OCI-LY7 (cell line): ENCODE results near the gene PRADC1. TPM values are rescaled to one million over a fixed set of nuclear protein-coding genes. Genes with fewer than 3 reads are reported as not detected.

ENCODE experiments used
- BruUV-seq: library from RNA; stranded (reverse); fragments of 400-500 nt; replicated peaks from 2 replicates; lab custom pipeline; 2021; lab: Mats Ljungman, UMichigan
- CTCF ChIA-PET: fragments of 300-600 bp; sonication (Branson Sonifier 250); formaldehyde crosslinking; loops from one replicate; lab custom pipeline; 2022; ENCODE audit warnings: antibody characterized with exemption; ENCODE audit not compliant: unreplicated experiment; lab: Charles Lee
- POLR2A ChIA-PET: fragments of 300-600 bp; sonication (Branson Sonifier 250); formaldehyde crosslinking; loops from one replicate; lab custom pipeline; 2022; ENCODE audit warnings: antibody characterized with exemption; lab: Charles Lee
- DNase-seq: peaks from one replicate; pipeline ENCODE4 v3.0.0-alpha.2; 2015; ENCODE audit warnings: low spot score
- H2AFZ ChIP-seq: fragments of 200-600 bp; sonication (generic), shearing (Covaris generic); 2 replicates; pipeline ENCODE4 v1.6.1; 2014; ENCODE audit warnings: mild to moderate bottlenecking, antibody characterized with exemption, low read length, moderate library complexity
- H3K27ac ChIP-seq: fragments of 200-600 bp; sonication (generic); 2 replicates; pipeline ENCODE4 v1.5.1; 2014; ENCODE audit warnings: mixed run types, low read depth, mild to moderate bottlenecking, moderate library complexity, low read length, inconsistent platforms; ENCODE audit not compliant: poor library complexity, severe bottlenecking
- H3K36me3 ChIP-seq: fragments of 200-600 bp; sonication (generic); 2 replicates; pipeline ENCODE4 v1.6.1; 2014; ENCODE audit warnings: mild to moderate bottlenecking, antibody characterized with exemption, low read length, moderate library complexity, mixed read lengths; ENCODE audit not compliant: insufficient read depth
- H3K4me1 ChIP-seq: fragments of 200-600 bp; sonication (generic); 2 replicates; pipeline ENCODE4 v1.5.1; 2014; ENCODE audit warnings: mild to moderate bottlenecking, low read length; ENCODE audit not compliant: insufficient read depth, poor library complexity, severe bottlenecking
- H3K4me2 ChIP-seq: fragments of 200-600 bp; sonication (generic); 2 replicates; pipeline ENCODE4 v1.6.1; 2014; ENCODE audit warnings: mild to moderate bottlenecking, low read length
- H3K4me3 ChIP-seq: fragments of 200-600 bp; sonication (generic); 2 replicates; pipeline ENCODE4 v1.5.1; 2014; ENCODE audit warnings: mild to moderate bottlenecking, low read depth, low read length; ENCODE audit not compliant: poor library complexity, severe bottlenecking
- H3K79me2 ChIP-seq: fragments of 200-600 bp; sonication (generic); 2 replicates; pipeline ENCODE4 v1.6.1; 2016; ENCODE audit warnings: low read depth, mild to moderate bottlenecking, low read length, moderate library complexity, mixed read lengths; ENCODE audit not compliant: insufficient read depth
- H3K9me2 ChIP-seq: fragments of 200-600 bp; sonication (generic); 2 replicates; pipeline ENCODE4 v1.6.1; 2016; ENCODE audit warnings: mild to moderate bottlenecking, low read length, mixed read lengths; ENCODE audit not compliant: insufficient read depth
- H3K9me3 ChIP-seq: fragments of 200-600 bp; sonication (generic); 2 replicates; pipeline ENCODE4 v1.6.1; 2014; ENCODE audit warnings: mild to moderate bottlenecking, mixed run types, low read length, mixed read lengths
- H4K20me1 ChIP-seq: fragments of 200-600 bp; sonication (generic); 2 replicates; pipeline ENCODE4 v1.6.1; 2014; ENCODE audit warnings: mild to moderate bottlenecking, antibody characterized with exemption, low read length, moderate library complexity, mixed read lengths; ENCODE audit not compliant: insufficient read depth
- CTCF ChIP-seq: fragments of 200-600 bp; sonication (generic); conservative IDR thresholded peaks from 2 replicates; pipeline ENCODE4 v1.5.1; 2014; ENCODE audit warnings: mild to moderate bottlenecking, antibody characterized with exemption, low read length, moderate library complexity, mixed read lengths
- EZH2phosphoT487 ChIP-seq: fragments of 200-600 bp; sonication (generic); IDR thresholded peaks from 2 replicates; pipeline ENCODE4 v1.6.1; 2018; ENCODE audit warnings: low read depth, borderline replicate concordance, mild to moderate bottlenecking, mixed run types, antibody characterized with exemption, low read length, moderate library complexity, mixed read lengths
- intact Hi-C: fragments of 100-400 bp; cut with micrococcal nuclease; formaldehyde crosslinking; loops from one replicate; pipeline ENCODE4 v1.10.0; 2022; ENCODE audit not compliant: unreplicated experiment
- total RNA-seq, 2 experiments: library from RNA; depleted of rRNA in 1 of 2; stranded (reverse); fragments of >200 nt in 1 of 2; shearing (Covaris generic) in 1 of 2; gene quantifications; 2 replicates each; pipeline ENCODE4 v1.2.3, GENCODE V29; 2014 to 2022

Gene PRADC1
- total RNA-seq, 2 experiments from 2014 or later = 23.0 to 25.9 TPM

GRCh38 chr2:73258186-73258912, 25.3 kb upstream of the PRADC1 start:
- peaks cover 84% of the 10 kb centered on the region for H3K36me3 ChIP-seq
- H3K27ac ChIP-seq = no peak overlapping the region
- ChIA-PET CTCF (interaction anchor here (0.5 kb wide), 1 partner anchor 34 kb away, joined by 3 read pairs; no protein-coding TSS in a partner anchor), POLR2A (interaction anchor here (0.6 kb wide), 1 partner anchor 518 kb away, joined by 4 read pairs; no protein-coding TSS in a partner anchor)
- no peaks in the 10 kb centered on the region for H3K9me2 ChIP-seq
- no peaks in the 10 kb centered on the region for H3K4me1 ChIP-seq
- no peaks in the 10 kb centered on the region for H3K79me2 ChIP-seq
- no peaks in the 10 kb centered on the region for H3K9me3 ChIP-seq
- TF ChIP-seq EZH2phosphoT487 (no peak), CTCF (no peak)
- BruUV-seq = no TSS peak
- no peak overlapping the region for H2AFZ ChIP-seq
- intact Hi-C loops = no loop called here
- no peak overlapping the region for H3K4me3 ChIP-seq
- DNase-seq = no peak
- no peaks in the 10 kb centered on the region for H4K20me1 ChIP-seq
- no peak overlapping the region for H3K4me2 ChIP-seq

- intact Hi-C loops = no loop called here
- Histone ChIP-seq H3K9me2 (no peaks in the 10 kb centered on the region), H3K4me1 (no peaks in the 10 kb centered on the region), H3K4me2 (no peak overlapping the region), H4K20me1 (no peaks in the 10 kb centered on the region), H3K36me3 (peaks cover 85% of the 10 kb centered on the region), H3K4me3 (no peak overlapping the region), H3K9me3 (no peaks in the 10 kb centered on the region), H3K79me2 (no peaks in the 10 kb centered on the region), H3K27ac (no peak overlapping the region), H2AFZ (no peak overlapping the region)
- no TSS peak for BruUV-seq
- CTCF ChIA-PET = no interaction called here
- no peak for TF ChIP-seq CTCF
- no peak for TF ChIP-seq EZH2phosphoT487
- POLR2A ChIA-PET = no interaction called here
- DNase-seq = no peak
Observed at GRCh38 chr2:73257425-73258125, 24.5 kb upstream of the PRADC1 start.

GRCh38 chr2:73257021-73257420, 24.0 kb upstream of the PRADC1 start:
- Histone ChIP-seq H3K4me2 (no peak overlapping the region), H4K20me1 (no peaks in the 10 kb centered on the region), H3K27ac (no peak overlapping the region), H3K9me3 (no peaks in the 10 kb centered on the region), H2AFZ (no peak overlapping the region), H3K9me2 (no peaks in the 10 kb centered on the region), H3K4me1 (no peaks in the 10 kb centered on the region), H3K79me2 (no peaks in the 10 kb centered on the region), H3K4me3 (no peak overlapping the region), H3K36me3 (peaks cover 85% of the 10 kb centered on the region)
- DNase-seq = no peak
- POLR2A ChIA-PET = no interaction called here
- CTCF ChIA-PET = no interaction called here
- intact Hi-C loops = no loop called here
- no TSS peak for BruUV-seq
- no peak for TF ChIP-seq CTCF
- no peak for TF ChIP-seq EZH2phosphoT487
